ENCODE measurements around the gene HAUS8.

The HAUS8 gene

GRCh38 chr19:17073869-17074633, 1.2 kb downstream of the HAUS8 start:
- DNase-seq: no peak

- DNase-seq: no peak
Measured at GRCh38 chr19:17070912-17071311, 4.3 kb downstream of the HAUS8 start.

- DNase-seq: no peak
Measured at GRCh38 chr19:17070421-17070820, 4.8 kb downstream of the HAUS8 start.

GRCh38 chr19:17069193-17069592, 6.1 kb downstream of the HAUS8 start:
- DNase-seq: no peak

GRCh38 chr19:17063428-17063827, 11.8 kb downstream of the HAUS8 start:
- DNase-seq: no peak

- DNase-seq: no peak
Measured at GRCh38 chr19:17061691-17062090, 13.6 kb downstream of the HAUS8 start.

- no peak for DNase-seq
Measured at GRCh38 chr19:17061205-17061604, 14.0 kb downstream of the HAUS8 start.

- no peak for DNase-seq
Measured at GRCh38 chr19:17060802-17061201, 14.4 kb downstream of the HAUS8 start.

GRCh38 chr19:17058236-17058635, 17.0 kb downstream of the HAUS8 start:
- DNase-seq: no peak

- no peak for DNase-seq
Measured at GRCh38 chr19:17055636-17056035, 19.6 kb downstream of the HAUS8 start.

GRCh38 chr19:17054746-17055145, 20.5 kb downstream of the HAUS8 start:
- no peak for DNase-seq

- DNase-seq: no peak
Measured at GRCh38 chr19:17052439-17052838, 22.8 kb downstream of the HAUS8 start.

- DNase-seq: no peak
Measured at GRCh38 chr19:17049711-17050280, 25.5 kb downstream of the HAUS8 start.

- DNase-seq: no peak
Measured at GRCh38 chr19:17048885-17049453, 26.3 kb downstream of the HAUS8 start.

GRCh38 chr19:17045907-17046502, 29.2 kb downstream of the HAUS8 start:
- no peak for DNase-seq

GRCh38 chr19:17043744-17044143, 31.5 kb downstream of the HAUS8 start:
- no peak for DNase-seq

- DNase-seq: no peak
Measured at GRCh38 chr19:17041976-17042375, 33.3 kb downstream of the HAUS8 start.

- no peak for DNase-seq
Measured at GRCh38 chr19:17037966-17038500, 37.2 kb downstream of the HAUS8 start.

GRCh38 chr19:17037184-17037583, 38.1 kb downstream of the HAUS8 start:
- no peak for DNase-seq

- DNase-seq: no peak
Measured at GRCh38 chr19:17036640-17037039, 38.6 kb downstream of the HAUS8 start.

GRCh38 chr19:17035842-17036424, 39.3 kb downstream of the HAUS8 start:
- DNase-seq: no peak

GRCh38 chr19:17031741-17032140, 43.5 kb downstream of the HAUS8 start:
- no peak for DNase-seq

GRCh38 chr19:17027535-17027975, 47.7 kb downstream of the HAUS8 start:
- no peak for DNase-seq

Measured in activated CD8-positive, alpha-beta memory T cell treated with anti-CD3 and anti-CD28 coated beads, Interleukin-2, amount 50 U/mL, for 4 hours (primary cell).